NOMO-1 treated with dmso at 0.1 percent for 144 hours (cell line): ENCODE results near the gene APEH.

Experiments
- DNase-seq: peaks from one replicate; lab custom pipeline; 2025; ENCODE audit not compliant: unreplicated experiment; lab: John Stamatoyannopoulos, UW

The APEH gene

GRCh38 chr3:49673715-49674496 lies at the start of gene APEH:
TSS of gene APEH (plus strand) at chr3:49674351. CDS start at chr3:49674402, 51 bp downstream.
- DNase-seq = no peak

GRCh38 chr3:49625071-49625470 lies 49.1 kb upstream of the APEH start:
- DNase-seq = no peak

GRCh38 chr3:49626101-49626581 lies 48.0 kb upstream of the APEH start:
- DNase-seq = no peak

- no peak for DNase-seq
Observed at GRCh38 chr3:49626796-49627195, 47.4 kb upstream of the APEH start.

- DNase-seq = no peak
Observed at GRCh38 chr3:49627634-49628033, 46.5 kb upstream of the APEH start.

- DNase-seq = no peak
Observed at GRCh38 chr3:49628249-49628648, 45.9 kb upstream of the APEH start.

GRCh38 chr3:49629451-49629850 lies 44.7 kb upstream of the APEH start:
- DNase-seq = no peak

- no peak for DNase-seq
Observed at GRCh38 chr3:49629866-49630265, 44.3 kb upstream of the APEH start.

- no peak for DNase-seq
Observed at GRCh38 chr3:49630784-49631183, 43.4 kb upstream of the APEH start.

GRCh38 chr3:49634736-49635135 lies 39.4 kb upstream of the APEH start:
- no peak for DNase-seq

GRCh38 chr3:49636883-49637609 lies 37.1 kb upstream of the APEH start:
- DNase-seq = no peak

- DNase-seq = peak; percentile 14
Observed at GRCh38 chr3:49638445-49638844, 35.7 kb upstream of the APEH start.

GRCh38 chr3:49639551-49639950 lies 34.6 kb upstream of the APEH start:
- no peak for DNase-seq

GRCh38 chr3:49641292-49641691 lies 32.9 kb upstream of the APEH start:
- DNase-seq = no peak

- DNase-seq = no peak
Observed at GRCh38 chr3:49641921-49642707, 32.0 kb upstream of the APEH start.

- no peak for DNase-seq
Observed at GRCh38 chr3:49642708-49643145, 31.4 kb upstream of the APEH start.

- no peak for DNase-seq
Observed at GRCh38 chr3:49644684-49645083, 29.5 kb upstream of the APEH start.

- no peak for DNase-seq
Observed at GRCh38 chr3:49646236-49646635, 27.9 kb upstream of the APEH start.

GRCh38 chr3:49647741-49648140 lies 26.4 kb upstream of the APEH start:
- no peak for DNase-seq

- no peak for DNase-seq
Observed at GRCh38 chr3:49648354-49649019, 25.7 kb upstream of the APEH start.

- DNase-seq = no peak
Observed at GRCh38 chr3:49649576-49649975, 24.6 kb upstream of the APEH start.
